ENCODE results near the gene STX16.

GRCh38 chr20:58684291-58684690 is 33.2 kb downstream of the STX16 start:
- no peak for TF ChIP-seq CTCF (IDR thresholded peaks at IDR 0.05 in 4 of 5, conservative IDR thresholded peaks at IDR 0.05 in 1 of 5)
- no peak for TF ChIP-seq POLR2A (IDR thresholded peaks at IDR 0.05)
